Keratinocyte (primary cell): ENCODE measurements around the gene SPON1. TPM values are rescaled to one million over a fixed set of nuclear protein-coding genes. Genes with fewer than 3 reads are reported as not detected.

ENCODE experiments used
- DNase-seq: peaks from one replicate; pipeline ENCODE4 v3.0.0-alpha.2; 2011; ENCODE audit warnings: low read depth, missing footprints, low spot score
- FAIRE-seq: peaks from 2 replicates; lab custom pipeline; 2011; peaks lifted over from hg19 to GRCh38; lab: Jason Lieb, UNC
- H2AFZ ChIP-seq: 2 replicates; pipeline ENCODE4 v1.6.0; 2012; ENCODE audit warnings: low read length, control low read depth, inconsistent platforms; ENCODE audit not compliant: control insufficient read depth
- H3K27ac ChIP-seq: 2 replicates; pipeline ENCODE4 v1.5.1; 2011; ENCODE audit warnings: low read length; ENCODE audit not compliant: control insufficient read depth, insufficient read depth
- H3K27me3 ChIP-seq: 3 replicates; pipeline ENCODE4 v1.6.0; 2011; ENCODE audit warnings: low read length; ENCODE audit not compliant: control insufficient read depth, insufficient read depth; ENCODE audit errors: extremely low read depth
- H3K36me3 ChIP-seq, 2 experiments: 2 replicates in 1 of 2; 3 replicates in 1 of 2; pipeline ENCODE4 v1.5.1; 2011; ENCODE audit warnings: low read length in 2 of 2, mild to moderate bottlenecking in 1 of 2; ENCODE audit not compliant: control insufficient read depth in 2 of 2, insufficient read depth in 2 of 2; ENCODE audit errors: extremely low read depth in 1 of 2
- H3K4me1 ChIP-seq: 3 replicates; pipeline ENCODE4 v1.5.1; 2011; ENCODE audit warnings: low read length; ENCODE audit not compliant: control insufficient read depth, insufficient read depth; ENCODE audit errors: extremely low read depth
- H3K4me2 ChIP-seq: 3 replicates; pipeline ENCODE4 v1.6.0; 2011; ENCODE audit warnings: low read depth, low read length; ENCODE audit not compliant: control insufficient read depth, insufficient read depth; ENCODE audit errors: extremely low read depth
- H3K4me3 ChIP-seq, 3 experiments: fragments of 200-600 bp in 1 of 3; sonication (generic) in 1 of 3; 2 replicates in 2 of 3; 3 replicates in 1 of 3; pipeline ENCODE4 v1.5.1; 2011 to 2016; ENCODE audit warnings: low read length in 3 of 3, mild to moderate bottlenecking in 3 of 3, control low read depth in 2 of 3, inconsistent platforms in 1 of 3, low read depth in 1 of 3, mixed read lengths in 1 of 3, mixed run types in 1 of 3, moderate library complexity in 1 of 3; ENCODE audit not compliant: control insufficient read depth in 2 of 3, insufficient read depth in 2 of 3; ENCODE audit errors: extremely low read depth in 1 of 3
- H3K79me2 ChIP-seq: 2 replicates; pipeline ENCODE4 v1.6.0; 2012; ENCODE audit warnings: low read length; ENCODE audit not compliant: control insufficient read depth, insufficient read depth
- H3K9ac ChIP-seq: 3 replicates; pipeline ENCODE4 v1.6.0; 2011; ENCODE audit warnings: low read length; ENCODE audit not compliant: control insufficient read depth, insufficient read depth; ENCODE audit errors: extremely low read depth
- H3K9me1 ChIP-seq: 3 replicates; pipeline ENCODE4 v1.6.0; 2011; ENCODE audit warnings: low read length; ENCODE audit not compliant: control insufficient read depth, insufficient read depth; ENCODE audit errors: extremely low read depth
- H3K9me3 ChIP-seq: 2 replicates; pipeline ENCODE4 v1.5.1; 2012; ENCODE audit warnings: low read depth, low read length; ENCODE audit not compliant: control insufficient read depth
- H4K20me1 ChIP-seq: 3 replicates; pipeline ENCODE4 v1.6.0; 2011; ENCODE audit warnings: low read length; ENCODE audit not compliant: control insufficient read depth, insufficient read depth; ENCODE audit errors: extremely low read depth
- CTCF ChIP-seq, 3 experiments: IDR thresholded peaks in 1 of 3; conservative IDR thresholded peaks in 1 of 3; optimal IDR thresholded peaks in 1 of 3; 2 replicates in 2 of 3; 3 replicates in 1 of 3; pipeline versions ENCODE3 to v1.5.1; 2011; ENCODE audit warnings: low read length in 3 of 3, mild to moderate bottlenecking in 3 of 3, moderate library complexity in 2 of 3, control low read depth in 1 of 3, inconsistent platforms in 1 of 3; ENCODE audit not compliant: insufficient read depth in 2 of 3; ENCODE audit errors: extremely low read depth in 1 of 3
- EZH2 ChIP-seq: IDR thresholded peaks from one replicate; pipeline ENCODE4 v1.6.1; 2012; ENCODE audit warnings: inconsistent platforms, mild to moderate bottlenecking, low read length, moderate library complexity
- dilution Hi-C: fragments of 300-500 bp; cut with MboI; formaldehyde crosslinking; loops from one replicate; pipeline ENCODE4 v1.7.0; 2020; ENCODE audit warnings: low sequenced_read_pairs; ENCODE audit not compliant: extremely low pct_ligation_motif_present
- polyA plus RNA-seq, 5 experiments: library from polyadenylated mRNA; depleted of rRNA in 3 of 5; stranded (reverse) in 3 of 5; stranded (forward) in 1 of 5; unstranded in 1 of 5; fragments of >200 nt; gene quantifications; 1 replicate in 1 of 5; 2 replicates in 3 of 5; 3 replicates in 1 of 5; pipeline versions ENCODE4 v1.2.1 to v1.2.3, GENCODE V29; 2011 to 2012; ENCODE audit warnings: missing spikeins in 2 of 5, low read depth in 1 of 5, low replicate concordance in 1 of 5

The SPON1 gene
- polyA plus RNA-seq, 1 donor (not counting 4 experiments of a cell fraction or from before 2014, with no cell fraction given), result not detected

- Histone ChIP-seq H3K79me2 (no peaks in the 10 kb centered on the region), H3K4me3 (no peak overlapping the region), H3K9ac (no peak overlapping the region), H4K20me1 (no peaks in the 10 kb centered on the region), H3K9me3 (no peaks in the 10 kb centered on the region), H3K4me1 (peaks cover 3% of the 10 kb centered on the region), H3K27me3 (peaks cover 14% of the 10 kb centered on the region), H3K27ac (no peak overlapping the region), H3K36me3 (no peaks in the 10 kb centered on the region), H2AFZ (no peak overlapping the region), H3K9me1 (no peaks in the 10 kb centered on the region), H3K4me2 (no peak overlapping the region)
- DNase-seq (no peak), FAIRE-seq (no peak)
- TF ChIP-seq CTCF (optimal IDR thresholded peaks at IDR 0.05 in 1 of 3, IDR thresholded peaks at IDR 0.05 in 1 of 3, conservative IDR thresholded peaks at IDR 0.05 in 1 of 3; ENCODE audit: extremely low read depth in 1 of 3, insufficient read depth in 2 of 3, low read length in 3 of 3) (no peak), EZH2 (no peak)
- dilution Hi-C loops, result no loop called here
Observed at GRCh38 chr11:14253840-14254239, 291.3 kb downstream of the SPON1 start.

GRCh38 chr11:14254533-14255237 is 292.2 kb downstream of the SPON1 start:
- peaks cover 23% of the 10 kb centered on the region for H3K27me3 ChIP-seq
- dilution Hi-C loops, result no loop called here
- no peak overlapping the region for H3K27ac ChIP-seq
- TF ChIP-seq EZH2 (no peak), CTCF (optimal IDR thresholded peaks at IDR 0.05 in 1 of 3, IDR thresholded peaks at IDR 0.05 in 1 of 3, conservative IDR thresholded peaks at IDR 0.05 in 1 of 3; ENCODE audit: extremely low read depth in 1 of 3, insufficient read depth in 2 of 3, low read length in 3 of 3) (no peak)
- H3K9ac ChIP-seq, result no peak overlapping the region
- no peaks in the 10 kb centered on the region for H3K79me2 ChIP-seq
- H3K9me1 ChIP-seq, result no peaks in the 10 kb centered on the region
- H4K20me1 ChIP-seq, result no peaks in the 10 kb centered on the region
- H3K36me3 ChIP-seq, result no peaks in the 10 kb centered on the region
- H3K4me2 ChIP-seq, result no peak overlapping the region
- no peak overlapping the region for H2AFZ ChIP-seq
- FAIRE-seq (no peak), DNase-seq (no peak)
- no peak overlapping the region for H3K4me3 ChIP-seq
- no peaks in the 10 kb centered on the region for H3K9me3 ChIP-seq
- no peaks in the 10 kb centered on the region for H3K4me1 ChIP-seq
